ENCODE measurements around the gene INO80C. TPM values are rescaled to one million over a fixed set of nuclear protein-coding genes. Genes with fewer than 3 reads are reported as not detected.

The INO80C gene
- total RNA-seq, 1 donor from 2014 or later = 4.7 TPM

GRCh38 chr18:35441857-35442595, 55.7 kb downstream of the INO80C start:
- Histone ChIP-seq H3K4me3 (ENCODE audit: low read length in 3 of 3) (no peak overlapping the region), H3K9ac (ENCODE audit: low read depth in 1 of 3, low read length in 3 of 3) (no peak overlapping the region), H3K36me3 (ENCODE audit: control insufficient read depth in 3 of 3, insufficient read depth in 3 of 3, low read length in 3 of 3) (no peaks in the 10 kb centered on the region), H3K27ac (ENCODE audit: low read depth, low read length) (no peak overlapping the region), H3K4me1 (ENCODE audit: control insufficient read depth in 3 of 3, insufficient read depth in 3 of 3, low read length in 3 of 3) (no peaks in the 10 kb centered on the region), H3K9me3 (ENCODE audit: control insufficient read depth in 3 of 3, low read length in 3 of 3) (no peaks in the 10 kb centered on the region), H3K27me3 (ENCODE audit: control insufficient read depth in 3 of 3, insufficient read depth in 3 of 3, low read length in 3 of 3) (no peaks in the 10 kb centered on the region)

- Histone ChIP-seq H3K36me3 (ENCODE audit: control insufficient read depth in 3 of 3, insufficient read depth in 3 of 3, low read length in 3 of 3) (no peaks in the 10 kb centered on the region), H3K27me3 (ENCODE audit: control insufficient read depth in 3 of 3, insufficient read depth in 3 of 3, low read length in 3 of 3) (no peaks in the 10 kb centered on the region), H3K9me3 (ENCODE audit: control insufficient read depth in 3 of 3, low read length in 3 of 3) (peaks cover 0 to 3% (median 0%) of the 10 kb centered on the region in 3 donors), H3K9ac (ENCODE audit: low read depth in 1 of 3, low read length in 3 of 3) (no peak overlapping the region), H3K4me3 (ENCODE audit: low read length in 3 of 3) (no peak overlapping the region), H3K4me1 (ENCODE audit: control insufficient read depth in 3 of 3, insufficient read depth in 3 of 3, low read length in 3 of 3) (no peaks in the 10 kb centered on the region), H3K27ac (ENCODE audit: low read depth, low read length) (no peak overlapping the region)
These were observed 59.1 kb downstream of the INO80C start for GRCh38 chr18:35438480-35439234.

- Histone ChIP-seq H3K36me3 (ENCODE audit: control insufficient read depth in 3 of 3, insufficient read depth in 3 of 3, low read length in 3 of 3) (no peaks in the 10 kb centered on the region), H3K9me3 (ENCODE audit: control insufficient read depth in 3 of 3, low read length in 3 of 3) (peaks cover 0 to 3% (median 0%) of the 10 kb centered on the region in 3 donors), H3K4me3 (ENCODE audit: low read length in 3 of 3) (no peak overlapping the region), H3K27ac (ENCODE audit: low read depth, low read length) (no peak overlapping the region), H3K9ac (ENCODE audit: low read depth in 1 of 3, low read length in 3 of 3) (no peak overlapping the region), H3K27me3 (ENCODE audit: control insufficient read depth in 3 of 3, insufficient read depth in 3 of 3, low read length in 3 of 3) (no peaks in the 10 kb centered on the region), H3K4me1 (ENCODE audit: control insufficient read depth in 3 of 3, insufficient read depth in 3 of 3, low read length in 3 of 3) (no peaks in the 10 kb centered on the region)
These were observed 59.9 kb downstream of the INO80C start for GRCh38 chr18:35437836-35438235.

GRCh38 chr18:35436076-35436649, 61.6 kb downstream of the INO80C start:
- H3K36me3 ChIP-seq (ENCODE audit: control insufficient read depth in 3 of 3, insufficient read depth in 3 of 3, low read length in 3 of 3) = no peaks in the 10 kb centered on the region
- H3K4me1 ChIP-seq (ENCODE audit: control insufficient read depth in 3 of 3, insufficient read depth in 3 of 3, low read length in 3 of 3) = peaks cover 0 to 2% (median 0%) of the 10 kb centered on the region in 3 donors
- no peaks in the 10 kb centered on the region for H3K27me3 ChIP-seq (ENCODE audit: control insufficient read depth in 3 of 3, insufficient read depth in 3 of 3, low read length in 3 of 3)
- no peak overlapping the region for H3K4me3 ChIP-seq (ENCODE audit: low read length in 3 of 3)
- H3K9ac ChIP-seq (ENCODE audit: low read depth in 1 of 3, low read length in 3 of 3) = no peak overlapping the region
- H3K27ac ChIP-seq (ENCODE audit: low read depth, low read length) = no peak overlapping the region
- peaks cover 0 to 3% (median 0%) of the 10 kb centered on the region in 3 donors for H3K9me3 ChIP-seq (ENCODE audit: control insufficient read depth in 3 of 3, low read length in 3 of 3)

GRCh38 chr18:35435401-35435800, 62.4 kb downstream of the INO80C start:
- Histone ChIP-seq H3K36me3 (ENCODE audit: control insufficient read depth in 3 of 3, insufficient read depth in 3 of 3, low read length in 3 of 3) (no peaks in the 10 kb centered on the region), H3K27me3 (ENCODE audit: control insufficient read depth in 3 of 3, insufficient read depth in 3 of 3, low read length in 3 of 3) (no peaks in the 10 kb centered on the region)

GRCh38 chr18:35432565-35433001, 65.2 kb downstream of the INO80C start:
- Histone ChIP-seq H3K27ac (ENCODE audit: low read depth, low read length) (no peak overlapping the region), H3K4me1 (ENCODE audit: control insufficient read depth in 3 of 3, insufficient read depth in 3 of 3, low read length in 3 of 3) (peaks cover 0 to 2% (median 0%) of the 10 kb centered on the region in 3 donors), H3K4me3 (ENCODE audit: low read length in 3 of 3) (no peak overlapping the region), H3K36me3 (ENCODE audit: control insufficient read depth in 3 of 3, insufficient read depth in 3 of 3, low read length in 3 of 3) (no peaks in the 10 kb centered on the region), H3K27me3 (ENCODE audit: control insufficient read depth in 3 of 3, insufficient read depth in 3 of 3, low read length in 3 of 3) (no peaks in the 10 kb centered on the region), H3K9me3 (ENCODE audit: control insufficient read depth in 3 of 3, low read length in 3 of 3) (peaks cover 0 to 3% (median 0%) of the 10 kb centered on the region in 3 donors), H3K9ac (ENCODE audit: low read depth in 1 of 3, low read length in 3 of 3) (no peak overlapping the region)

More at GRCh38 chr18:35435401-35435800, 62.4 kb downstream of the INO80C start:
- Histone ChIP-seq H3K9me3 (ENCODE audit: control insufficient read depth in 3 of 3, low read length in 3 of 3) (peaks cover 0 to 3% (median 0%) of the 10 kb centered on the region in 3 donors), H3K9ac (ENCODE audit: low read depth in 1 of 3, low read length in 3 of 3) (no peak overlapping the region), H3K27ac (ENCODE audit: low read depth, low read length) (no peak overlapping the region), H3K4me1 (ENCODE audit: control insufficient read depth in 3 of 3, insufficient read depth in 3 of 3, low read length in 3 of 3) (peaks cover 0 to 2% (median 0%) of the 10 kb centered on the region in 3 donors), H3K4me3 (ENCODE audit: low read length in 3 of 3) (no peak overlapping the region)

GRCh38 chr18:35431374-35431741, 66.4 kb downstream of the INO80C start:
- Histone ChIP-seq H3K27ac (ENCODE audit: low read depth, low read length) (no peak overlapping the region), H3K9ac (ENCODE audit: low read depth in 1 of 3, low read length in 3 of 3) (no peak overlapping the region), H3K4me1 (ENCODE audit: control insufficient read depth in 3 of 3, insufficient read depth in 3 of 3, low read length in 3 of 3) (peaks cover 0 to 2% (median 0%) of the 10 kb centered on the region in 3 donors), H3K4me3 (ENCODE audit: low read length in 3 of 3) (no peak overlapping the region), H3K27me3 (ENCODE audit: control insufficient read depth in 3 of 3, insufficient read depth in 3 of 3, low read length in 3 of 3) (no peaks in the 10 kb centered on the region), H3K9me3 (ENCODE audit: control insufficient read depth in 3 of 3, low read length in 3 of 3) (peaks cover 0 to 3% (median 0%) of the 10 kb centered on the region in 3 donors), H3K36me3 (ENCODE audit: control insufficient read depth in 3 of 3, insufficient read depth in 3 of 3, low read length in 3 of 3) (no peaks in the 10 kb centered on the region)

- no peak overlapping the region for H3K4me3 ChIP-seq (ENCODE audit: low read length in 3 of 3)
- H3K9ac ChIP-seq (ENCODE audit: low read depth in 1 of 3, low read length in 3 of 3) = no peak overlapping the region
- peaks cover 0 to 2% (median 0%) of the 10 kb centered on the region in 3 donors for H3K4me1 ChIP-seq (ENCODE audit: control insufficient read depth in 3 of 3, insufficient read depth in 3 of 3, low read length in 3 of 3)
- peaks cover 0 to 3% (median 0%) of the 10 kb centered on the region in 3 donors for H3K9me3 ChIP-seq (ENCODE audit: control insufficient read depth in 3 of 3, low read length in 3 of 3)
- no peaks in the 10 kb centered on the region for H3K36me3 ChIP-seq (ENCODE audit: control insufficient read depth in 3 of 3, insufficient read depth in 3 of 3, low read length in 3 of 3)
- no peak overlapping the region for H3K27ac ChIP-seq (ENCODE audit: low read depth, low read length)
- H3K27me3 ChIP-seq (ENCODE audit: control insufficient read depth in 3 of 3, insufficient read depth in 3 of 3, low read length in 3 of 3) = no peaks in the 10 kb centered on the region
These were observed 66.9 kb downstream of the INO80C start for GRCh38 chr18:35430721-35431373.

- Histone ChIP-seq H3K9me3 (ENCODE audit: control insufficient read depth in 3 of 3, low read length in 3 of 3) (no peaks in the 10 kb centered on the region), H3K4me1 (ENCODE audit: control insufficient read depth in 3 of 3, insufficient read depth in 3 of 3, low read length in 3 of 3) (peaks cover 0 to under 1% (median 0%) of the 10 kb centered on the region in 3 donors), H3K27ac (ENCODE audit: low read depth, low read length) (no peak overlapping the region), H3K9ac (ENCODE audit: low read depth in 1 of 3, low read length in 3 of 3) (no peak overlapping the region), H3K27me3 (ENCODE audit: control insufficient read depth in 3 of 3, insufficient read depth in 3 of 3, low read length in 3 of 3) (no peaks in the 10 kb centered on the region), H3K36me3 (ENCODE audit: control insufficient read depth in 3 of 3, insufficient read depth in 3 of 3, low read length in 3 of 3) (no peaks in the 10 kb centered on the region), H3K4me3 (ENCODE audit: low read length in 3 of 3) (no peak overlapping the region)
These were observed 71.0 kb downstream of the INO80C start for GRCh38 chr18:35426786-35427185.
